Lower lobe of right lung (tissue), 2 donors: ENCODE measurements around the gene ZNF254. TPM values are rescaled to one million over a fixed set of nuclear protein-coding genes. Genes with fewer than 3 reads are reported as not detected.

Experiments
- ATAC-seq, 2 donors: fragments of 200-7000 bp; cut with Tn5 transposase; one replicate each; pipeline ENCODE4 v1.9.1; 2020 to 2022; ENCODE audit warnings: mild to moderate bottlenecking in 2 of 2, moderate library complexity in 2 of 2
- DNase-seq: peaks from one replicate; pipeline ENCODE4 v3.0.0-alpha.2; 2020
- H3K27ac ChIP-seq: fragments of 200-600 bp; one replicate; pipeline ENCODE4 v1.8.0; 2022
- H3K27me3 ChIP-seq: fragments of 200-600 bp; one replicate; pipeline ENCODE4 v1.8.0; 2022; ENCODE audit warnings: low read depth
- H3K36me3 ChIP-seq: fragments of 200-600 bp; one replicate; pipeline ENCODE4 v1.8.0; 2022; ENCODE audit warnings: mild to moderate bottlenecking
- H3K4me1 ChIP-seq: fragments of 200-600 bp; one replicate; pipeline ENCODE4 v1.8.0; 2022
- H3K4me3 ChIP-seq: fragments of 200-600 bp; one replicate; pipeline ENCODE4 v1.8.0; 2022; ENCODE audit warnings: mild to moderate bottlenecking
- H3K9me3 ChIP-seq: fragments of 200-600 bp; one replicate; pipeline ENCODE4 v1.8.0; 2022
- intact Hi-C: fragments of 100-400 bp; cut with DNase I; formaldehyde crosslinking; loops from one replicate; pipeline ENCODE4 v1.11.0; 2022
- total RNA-seq: library from RNA; stranded (reverse); fragmentation: NEBNext Ultra II Directional; extraction: Animal tissue kit (Norgen Biotek cat#: 25700); gene quantifications from one replicate; pipeline ENCODE4 v1.2.1, GENCODE V29; 2021
- TF ChIP-seq, protein P1 (sequence below): fragments of 200-600 bp; IDR thresholded peaks from one replicate; pipeline ENCODE4 v1.8.0; 2022; ENCODE audit warnings: antibody characterized with exemption, mild to moderate bottlenecking
- donor health status: DM: no; HTN: yes; CAD: no; lungs with severe emphysema.

The ZNF254 gene
- total RNA-seq, 1 donor from 2014 or later, result 20.0 TPM

DNA sequence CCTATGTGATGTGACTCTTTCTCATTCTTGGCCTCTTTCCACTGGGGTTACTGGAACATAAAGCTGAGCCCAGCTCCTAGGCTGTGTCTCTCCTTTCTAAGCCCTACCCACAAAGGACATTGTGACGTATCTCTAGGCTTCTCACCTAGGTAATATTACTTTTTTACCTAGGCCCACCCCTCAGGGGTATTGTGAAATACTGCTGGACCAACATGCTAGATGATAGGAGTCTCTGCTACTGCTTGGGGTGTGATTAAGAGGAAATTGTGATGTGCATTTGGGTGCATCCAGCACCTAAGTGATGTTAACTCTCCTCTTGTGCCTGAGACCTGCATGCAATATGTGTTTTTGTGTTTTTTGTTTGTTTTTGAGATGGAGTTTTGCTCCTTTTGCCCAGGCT, 22.8 kb upstream of the ZNF254 start:
- intact Hi-C loops, result no loop called here
- TF ChIP-seq, protein P1, sequence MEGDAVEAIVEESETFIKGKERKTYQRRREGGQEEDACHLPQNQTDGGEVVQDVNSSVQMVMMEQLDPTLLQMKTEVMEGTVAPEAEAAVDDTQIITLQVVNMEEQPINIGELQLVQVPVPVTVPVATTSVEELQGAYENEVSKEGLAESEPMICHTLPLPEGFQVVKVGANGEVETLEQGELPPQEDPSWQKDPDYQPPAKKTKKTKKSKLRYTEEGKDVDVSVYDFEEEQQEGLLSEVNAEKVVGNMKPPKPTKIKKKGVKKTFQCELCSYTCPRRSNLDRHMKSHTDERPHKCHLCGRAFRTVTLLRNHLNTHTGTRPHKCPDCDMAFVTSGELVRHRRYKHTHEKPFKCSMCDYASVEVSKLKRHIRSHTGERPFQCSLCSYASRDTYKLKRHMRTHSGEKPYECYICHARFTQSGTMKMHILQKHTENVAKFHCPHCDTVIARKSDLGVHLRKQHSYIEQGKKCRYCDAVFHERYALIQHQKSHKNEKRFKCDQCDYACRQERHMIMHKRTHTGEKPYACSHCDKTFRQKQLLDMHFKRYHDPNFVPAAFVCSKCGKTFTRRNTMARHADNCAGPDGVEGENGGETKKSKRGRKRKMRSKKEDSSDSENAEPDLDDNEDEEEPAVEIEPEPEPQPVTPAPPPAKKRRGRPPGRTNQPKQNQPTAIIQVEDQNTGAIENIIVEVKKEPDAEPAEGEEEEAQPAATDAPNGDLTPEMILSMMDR, result no peak
- Histone ChIP-seq H3K4me3 (no peak overlapping the region), H3K27me3 (no peaks in the 10 kb centered on the region), H3K4me1 (no peaks in the 10 kb centered on the region), H3K9me3 (no peaks in the 10 kb centered on the region), H3K36me3 (peaks cover 63% of the 10 kb centered on the region), H3K27ac (no peak overlapping the region)
- no peak for ATAC-seq
- DNase-seq, result no peak

DNA sequence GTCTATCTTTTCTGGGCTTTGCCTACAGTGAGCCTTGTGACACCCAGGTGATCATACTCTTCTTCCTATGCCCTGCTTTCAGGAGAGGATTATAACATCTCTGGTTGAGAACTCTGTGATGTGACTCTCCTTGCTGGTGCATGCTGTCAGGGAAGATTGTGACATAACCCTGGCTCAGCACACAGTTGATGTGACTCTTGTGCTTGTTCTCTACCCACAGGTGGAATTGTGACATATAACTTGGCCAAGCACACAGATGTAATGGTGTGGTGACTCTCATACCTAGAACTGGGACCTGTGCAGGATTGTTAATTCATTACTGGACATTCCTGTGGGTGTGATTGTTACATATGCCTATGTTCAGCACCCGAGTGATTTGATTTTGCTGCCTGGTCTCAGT, 21.7 kb upstream of the ZNF254 start:
- Histone ChIP-seq H3K9me3 (no peaks in the 10 kb centered on the region), H3K27ac (no peak overlapping the region), H3K27me3 (no peaks in the 10 kb centered on the region), H3K4me1 (no peaks in the 10 kb centered on the region), H3K36me3 (peaks cover 57% of the 10 kb centered on the region), H3K4me3 (no peak overlapping the region)
- intact Hi-C loops, result no loop called here
- ATAC-seq, result no peak
- DNase-seq, result no peak
- TF ChIP-seq, protein P1, result no peak

DNA sequence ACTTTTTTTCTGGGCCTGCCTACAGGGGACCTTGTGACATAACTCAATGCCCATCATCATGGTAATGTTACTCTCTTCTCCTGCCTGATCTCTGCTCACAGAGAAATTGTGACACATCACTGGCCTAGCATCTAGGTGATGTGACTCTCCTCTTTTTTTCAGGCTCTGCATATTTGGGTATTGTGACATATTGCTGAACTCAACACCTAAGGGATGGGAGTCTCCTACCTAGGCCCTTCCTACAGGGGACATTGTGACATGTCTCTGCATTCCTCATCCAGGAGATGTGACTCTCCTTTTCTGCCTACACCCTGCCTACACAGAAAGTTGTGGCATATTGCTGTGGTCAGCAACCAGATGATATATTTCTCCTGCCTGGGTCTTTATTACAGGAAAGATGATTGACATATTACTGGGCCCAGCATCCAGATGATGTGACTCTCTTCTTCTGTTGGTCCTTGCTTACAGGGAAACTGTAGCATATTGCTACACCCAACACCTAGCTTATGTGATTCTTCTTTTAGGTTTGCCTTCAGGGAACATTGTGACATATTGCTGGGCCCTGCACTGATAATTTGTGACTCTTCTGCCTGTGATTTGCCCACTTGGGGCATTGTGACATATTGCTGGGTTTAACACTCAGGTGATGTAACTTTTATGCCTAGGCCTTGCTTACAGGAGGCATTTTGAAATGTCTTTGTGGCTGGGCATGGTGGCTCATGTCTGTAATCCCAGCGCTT, 21.0 kb upstream of the ZNF254 start:
- H3K9me3 ChIP-seq, result no peaks in the 10 kb centered on the region
- intact Hi-C loops, result no loop called here
- no peak overlapping the region for H3K4me3 ChIP-seq
- ATAC-seq (no peak), DNase-seq (no peak)
- H3K27me3 ChIP-seq, result no peaks in the 10 kb centered on the region
- H3K27ac ChIP-seq, result no peak overlapping the region
- TF ChIP-seq, protein P1, result no peak
- H3K4me1 ChIP-seq, result no peaks in the 10 kb centered on the region
- peaks cover 59% of the 10 kb centered on the region for H3K36me3 ChIP-seq

DNA sequence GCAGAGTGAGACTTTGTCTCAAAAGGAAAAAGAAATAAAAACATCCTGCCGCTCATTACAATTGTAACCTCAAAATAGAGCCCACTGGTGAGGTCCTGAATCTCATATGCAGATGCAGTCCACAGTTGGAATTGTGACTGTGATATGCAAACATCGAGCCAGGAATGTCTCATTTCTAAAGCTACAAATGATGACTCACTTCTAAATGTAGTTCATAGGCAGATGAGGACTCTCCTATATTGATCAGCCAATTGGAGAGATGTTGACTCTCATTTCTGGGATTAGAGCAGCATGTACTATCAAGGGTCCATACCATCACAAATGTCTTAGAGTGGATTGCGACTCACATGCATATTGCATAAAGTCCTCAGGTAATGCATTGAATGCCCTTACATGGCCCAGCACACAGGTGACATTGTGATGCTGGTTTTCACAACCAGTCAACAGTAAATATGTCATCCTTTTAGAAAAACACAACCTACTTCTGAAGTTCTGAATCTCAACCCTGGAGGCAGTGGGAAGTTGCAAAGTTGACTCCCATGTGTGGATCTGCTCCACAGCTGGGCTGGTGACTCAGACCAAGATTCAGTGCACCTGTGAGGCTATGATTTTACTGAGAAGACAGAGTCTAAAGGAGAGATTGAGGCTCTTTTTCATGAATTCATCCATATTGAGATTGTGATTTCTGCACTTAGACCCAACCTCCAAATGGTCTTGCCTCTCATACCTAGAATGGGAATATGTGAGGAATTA, 16.9 kb upstream of the ZNF254 start:
- Histone ChIP-seq H3K27me3 (no peaks in the 10 kb centered on the region), H3K9me3 (no peaks in the 10 kb centered on the region)

DNA sequence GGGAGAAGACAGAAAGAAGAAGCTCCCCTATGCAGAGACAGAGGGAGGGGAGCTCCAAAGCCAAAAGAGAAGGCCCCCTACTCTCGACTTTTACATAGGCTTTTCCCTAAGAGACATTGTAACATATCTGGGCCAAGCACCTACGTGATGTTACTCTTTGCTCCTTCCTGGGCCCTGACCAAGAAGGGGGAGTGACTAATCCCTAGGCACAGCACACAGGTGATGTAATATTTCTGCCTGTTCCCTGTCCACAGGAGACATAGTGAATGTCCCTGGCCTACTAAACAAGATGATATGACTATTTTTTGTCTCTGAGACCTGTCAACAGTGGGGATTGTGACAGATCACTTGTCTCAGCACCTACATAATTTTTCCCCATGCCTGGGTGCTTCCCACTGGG, 15.9 kb upstream of the ZNF254 start:
- intact Hi-C loops, result no loop called here
- Histone ChIP-seq H3K27me3 (no peaks in the 10 kb centered on the region), H3K36me3 (peaks cover 59% of the 10 kb centered on the region), H3K4me1 (no peaks in the 10 kb centered on the region), H3K4me3 (no peak overlapping the region), H3K27ac (no peak overlapping the region), H3K9me3 (no peaks in the 10 kb centered on the region)
- ATAC-seq, result no peak
- DNase-seq, result no peak
- TF ChIP-seq, protein P1, result no peak

More for the DNA sequence above, 16.9 kb upstream of the ZNF254 start:
- intact Hi-C loops, result no loop called here
- no peak overlapping the region for H3K27ac ChIP-seq
- H3K36me3 ChIP-seq, result peaks cover 67% of the 10 kb centered on the region
- no peaks in the 10 kb centered on the region for H3K4me1 ChIP-seq
- DNase-seq, result no peak
- ATAC-seq, result no peak
- TF ChIP-seq, protein P1, result no peak
- H3K4me3 ChIP-seq, result no peak overlapping the region
